Measurements from ENCODE around the gene KIFC3.
"Not testable (repeated sequence)": the region's sequence is repeated elsewhere in the genome, so short reads cannot be mapped to it uniquely, and the experiment has no call there.

KIFC3 gene

GRCh38 chr16:57802341-57803133, at the start of gene KIFC3:
Gene KIFC3, minus strand, starts transcription at chr16:57802491. Its CDS starts 4,248 bp downstream, at chr16:57798243.
- peak; percentile 84 for DNase-seq (ENCODE audit: low spot score)

DNA sequence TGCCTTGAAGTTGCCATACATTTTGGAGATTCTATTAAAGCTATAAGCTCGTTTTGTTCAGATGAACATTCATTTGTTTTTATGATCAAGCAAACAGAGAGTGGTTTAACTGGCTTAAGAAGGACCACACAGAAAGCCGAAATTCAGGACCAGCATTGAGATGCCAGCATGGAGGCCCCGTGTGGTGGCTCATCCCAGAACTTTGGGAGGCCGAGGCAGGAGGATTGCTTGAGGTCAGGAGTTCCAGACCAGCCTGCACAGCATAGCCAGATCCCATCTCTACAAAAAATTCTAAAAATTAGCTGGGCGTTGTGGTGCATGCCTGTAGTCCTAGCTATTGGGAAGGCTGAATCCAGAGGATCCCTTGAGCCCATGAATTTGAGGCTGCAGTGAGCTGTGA, 45.9 kb upstream of the KIFC3 start:
- no peak for DNase-seq (ENCODE audit: low spot score)

- not testable (repeated sequence) for DNase-seq (ENCODE audit: low spot score)
These were observed 44.6 kb upstream of the KIFC3 start for GRCh38 chr16:57846931-57847330.

- peak; percentile 73 for DNase-seq (ENCODE audit: low spot score)
These were observed 43.9 kb upstream of the KIFC3 start for GRCh38 chr16:57846078-57846697.

- DNase-seq (ENCODE audit: low spot score), result no peak
These were observed 42.8 kb upstream of the KIFC3 start for GRCh38 chr16:57845115-57845514.

- no peak for DNase-seq (ENCODE audit: low spot score)
These were observed 42.2 kb upstream of the KIFC3 start for GRCh38 chr16:57844416-57845030.

- DNase-seq (ENCODE audit: low spot score), result no peak
These were observed 41.1 kb upstream of the KIFC3 start for GRCh38 chr16:57843400-57843799.

DNA sequence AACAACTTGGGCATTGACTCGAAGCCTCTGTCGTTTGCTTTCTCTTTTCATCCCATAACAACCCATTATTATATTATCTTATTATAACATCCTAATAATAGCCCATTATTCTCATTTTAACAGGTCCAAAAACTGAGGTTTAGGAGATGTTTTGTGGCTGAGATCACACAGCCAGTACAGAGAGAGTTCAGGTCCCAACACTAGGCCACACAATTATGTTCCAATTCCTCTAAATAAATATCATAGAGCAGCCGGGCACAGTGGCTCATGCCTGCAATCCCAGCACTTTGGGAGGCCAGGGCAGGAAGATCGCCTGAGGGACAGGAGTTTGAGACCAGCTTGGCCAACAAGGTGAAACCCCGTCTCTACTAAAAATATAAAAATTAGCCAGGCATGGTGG, 40.3 kb upstream of the KIFC3 start:
- DNase-seq (ENCODE audit: low spot score), result no peak

DNA sequence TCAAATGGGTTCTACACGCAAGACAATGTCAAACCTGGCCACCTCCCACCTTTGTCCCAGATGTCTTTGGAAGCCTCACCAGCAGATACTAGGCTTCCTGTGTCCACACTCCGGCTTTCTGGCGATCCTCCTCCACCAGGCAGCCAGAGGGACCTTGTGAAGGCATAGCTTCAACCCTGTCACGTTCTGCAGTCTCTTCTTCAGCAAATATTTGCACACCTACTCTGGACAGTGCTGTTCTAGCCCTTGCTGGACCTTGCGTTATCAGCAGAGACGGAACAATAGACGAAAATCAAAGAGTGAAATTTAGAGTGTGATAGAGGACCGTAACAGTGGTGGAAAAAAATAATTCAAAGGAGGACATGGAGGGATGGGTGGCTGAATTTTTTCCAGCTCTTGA, 38.5 kb upstream of the KIFC3 start:
- DNase-seq (ENCODE audit: low spot score), result no peak

GRCh38 chr16:57838161-57838560, 35.9 kb upstream of the KIFC3 start:
- no peak for DNase-seq (ENCODE audit: low spot score)

GRCh38 chr16:57837305-57838125, 35.2 kb upstream of the KIFC3 start:
- DNase-seq (ENCODE audit: low spot score), result no peak

- DNase-seq (ENCODE audit: low spot score), result not testable (repeated sequence)
These were observed 33.1 kb upstream of the KIFC3 start for GRCh38 chr16:57835439-57835838.

DNA sequence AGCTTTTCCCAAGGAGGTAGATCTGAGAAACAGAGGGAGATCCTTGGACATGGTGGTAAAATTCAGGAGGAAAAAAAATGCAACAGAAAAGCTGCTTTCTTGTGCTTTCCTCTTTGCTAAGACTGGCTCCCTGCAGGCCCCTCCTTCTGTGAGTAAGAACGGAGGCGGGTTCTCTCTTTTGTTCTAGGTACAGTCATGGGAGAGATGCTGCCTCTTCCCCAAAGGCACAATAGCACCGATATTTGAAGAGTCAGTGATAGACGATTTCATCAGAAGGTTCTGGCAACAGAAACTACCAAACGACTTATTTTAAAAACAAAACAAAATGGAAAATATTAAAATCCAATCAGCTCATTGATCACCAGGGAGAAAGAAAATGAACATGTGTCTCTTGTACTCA, 32.6 kb upstream of the KIFC3 start:
- no peak for DNase-seq (ENCODE audit: low spot score)

DNA sequence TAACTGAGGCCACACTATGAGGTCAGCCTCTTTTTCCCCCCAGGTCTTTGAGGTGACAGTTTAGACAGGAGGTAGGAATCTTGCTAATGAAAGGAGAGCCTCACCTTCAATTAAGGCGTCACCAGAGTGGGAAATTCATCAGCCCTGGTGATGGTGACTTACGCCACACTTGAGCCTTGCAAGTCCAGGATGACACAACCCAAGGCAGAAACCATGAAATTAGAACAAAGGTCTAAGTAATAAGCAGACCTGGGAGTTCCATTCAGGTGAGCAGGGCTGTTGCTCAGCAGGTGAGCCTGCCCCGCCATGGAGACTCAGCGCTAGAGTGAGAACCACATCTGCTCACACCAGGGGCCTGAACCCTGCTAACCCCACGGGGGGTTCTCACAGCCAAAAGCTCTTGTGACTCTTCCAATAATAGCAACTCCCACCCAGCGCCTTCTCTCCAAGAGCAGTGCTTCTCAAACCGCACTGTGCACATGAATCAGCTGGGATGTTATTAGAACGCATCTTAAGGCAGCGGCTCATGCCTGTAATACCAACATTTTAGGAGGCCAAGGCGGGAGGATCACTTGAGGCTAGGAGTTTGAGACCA, 28.7 kb upstream of the KIFC3 start:
- DNase-seq (ENCODE audit: low spot score), result no peak

GRCh38 chr16:57829969-57830360, 27.7 kb upstream of the KIFC3 start:
- no peak for DNase-seq (ENCODE audit: low spot score)

GRCh38 chr16:57828272-57829161, 26.2 kb upstream of the KIFC3 start:
- no peak for DNase-seq (ENCODE audit: low spot score)

DNA sequence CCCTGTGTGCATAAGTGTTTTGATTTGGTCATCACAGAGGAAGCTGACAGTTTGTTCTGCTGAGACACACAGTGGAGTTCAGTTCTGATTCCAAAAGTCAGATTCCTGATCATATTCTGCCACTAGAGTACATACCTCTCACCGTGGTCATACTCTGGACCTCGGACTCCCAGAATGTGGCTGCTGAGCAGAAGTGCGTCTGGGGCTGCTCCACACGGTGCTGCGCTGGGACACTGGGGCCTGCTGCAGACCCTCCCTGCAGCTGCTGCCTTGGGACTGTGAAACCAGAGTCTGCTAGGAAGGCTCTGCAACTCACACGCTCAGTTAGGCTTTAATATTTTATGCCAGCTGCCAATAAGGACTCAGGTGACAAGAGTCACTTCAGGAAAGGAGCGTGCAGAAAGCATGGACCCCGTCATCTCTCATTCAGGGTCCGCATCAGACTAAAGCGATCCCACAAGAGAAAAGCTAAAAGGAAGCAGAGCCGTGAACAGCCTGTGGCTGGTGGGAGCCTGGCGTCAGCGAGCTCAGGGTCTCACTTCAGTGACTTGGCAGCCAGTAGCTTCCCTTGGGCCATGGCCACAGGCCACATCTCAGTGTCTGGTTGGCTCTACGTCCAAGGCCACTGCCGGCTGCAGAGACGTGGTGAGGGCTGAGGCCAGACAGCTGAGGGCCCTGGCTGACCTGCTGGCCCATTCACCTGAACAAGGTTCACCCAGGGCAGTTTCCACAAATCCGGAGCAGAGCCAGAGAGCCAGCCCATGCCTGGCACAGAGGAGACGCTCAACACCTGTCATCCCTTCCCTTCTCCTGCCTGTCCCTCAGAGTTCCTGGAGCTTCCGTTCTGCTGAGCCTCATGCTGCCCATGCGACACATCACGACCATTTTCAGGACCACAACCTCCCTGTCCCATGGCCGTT, 24.7 kb upstream of the KIFC3 start:
- no peak for DNase-seq (ENCODE audit: low spot score)

DNA sequence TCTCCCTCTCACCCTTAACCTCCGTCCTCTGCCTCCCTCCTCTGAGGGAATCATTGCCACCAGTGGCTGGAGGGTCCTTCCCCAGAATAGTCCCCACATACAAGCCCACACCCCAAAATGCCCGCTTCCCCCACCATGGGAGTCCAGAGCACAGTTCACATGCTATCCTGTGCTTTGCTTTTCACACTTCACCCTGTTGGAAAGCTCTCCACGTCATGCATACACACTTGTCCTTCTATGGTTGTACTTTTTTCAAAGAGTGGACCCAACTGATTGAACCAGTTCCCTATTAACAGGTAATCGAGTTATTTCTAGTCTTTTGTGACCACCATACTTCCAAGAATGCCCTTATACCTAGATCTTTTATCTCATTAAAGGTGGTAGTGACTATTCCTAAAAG, 23.8 kb upstream of the KIFC3 start:
- no peak for DNase-seq (ENCODE audit: low spot score)

GRCh38 chr16:57825298-57826044, 23.2 kb upstream of the KIFC3 start:
- DNase-seq (ENCODE audit: low spot score), result no peak
